HG03095 (cell line): ENCODE data around the gene WDR62.
"Not testable (repeated sequence)": the region's sequence is repeated elsewhere in the genome, so short reads cannot be mapped to it uniquely, and the experiment has no call there.

ENCODE experiments used
- ATAC-seq: cut with Tn5 transposase; IDR thresholded peaks from one replicate; pipeline ENCODE4 v1.9.1; 2021; ENCODE audit warnings: moderate library complexity; ENCODE audit not compliant: unreplicated experiment

The WDR62 gene

DNA sequence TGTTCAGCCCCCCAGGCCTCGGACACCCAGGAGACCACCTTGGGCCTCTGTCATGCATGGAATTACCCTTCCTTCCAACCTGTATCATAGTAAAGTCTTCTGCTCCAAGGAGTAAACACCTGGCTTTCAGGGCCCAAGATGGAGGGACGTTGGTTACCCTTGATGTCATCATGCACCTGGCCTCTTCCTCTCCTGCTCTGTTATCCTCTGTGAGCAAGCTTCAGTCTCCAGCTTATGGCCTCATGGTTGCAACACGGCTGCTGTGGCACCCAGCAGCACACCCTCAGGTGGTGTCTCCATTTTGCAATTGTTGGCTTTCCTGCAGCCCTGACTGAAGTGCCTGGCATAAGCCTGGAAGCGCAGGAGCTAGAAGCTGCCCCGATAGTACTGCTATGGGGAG is 52.3 kb downstream of the WDR62 start:
- no peak for ATAC-seq

DNA sequence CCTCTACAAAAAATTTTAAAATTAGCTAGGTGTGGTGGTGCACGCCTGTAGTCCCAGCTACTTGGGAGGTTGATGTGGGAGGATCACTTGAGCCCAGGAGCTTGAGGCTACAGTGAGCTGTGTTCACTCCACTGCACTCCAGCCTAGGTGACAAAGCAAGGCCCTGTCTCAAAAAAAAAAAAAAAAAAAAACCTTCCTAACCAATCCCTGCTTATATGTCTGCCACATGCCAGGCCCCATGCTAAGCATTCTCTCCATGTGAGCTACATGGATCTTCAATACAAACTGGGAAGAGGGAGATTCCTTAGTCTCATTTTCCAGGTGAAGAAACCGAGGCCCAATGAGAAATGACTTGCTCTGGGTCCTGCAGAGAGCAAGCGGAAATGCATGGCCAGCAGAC is 54.0 kb downstream of the WDR62 start:
- ATAC-seq = no peak

DNA sequence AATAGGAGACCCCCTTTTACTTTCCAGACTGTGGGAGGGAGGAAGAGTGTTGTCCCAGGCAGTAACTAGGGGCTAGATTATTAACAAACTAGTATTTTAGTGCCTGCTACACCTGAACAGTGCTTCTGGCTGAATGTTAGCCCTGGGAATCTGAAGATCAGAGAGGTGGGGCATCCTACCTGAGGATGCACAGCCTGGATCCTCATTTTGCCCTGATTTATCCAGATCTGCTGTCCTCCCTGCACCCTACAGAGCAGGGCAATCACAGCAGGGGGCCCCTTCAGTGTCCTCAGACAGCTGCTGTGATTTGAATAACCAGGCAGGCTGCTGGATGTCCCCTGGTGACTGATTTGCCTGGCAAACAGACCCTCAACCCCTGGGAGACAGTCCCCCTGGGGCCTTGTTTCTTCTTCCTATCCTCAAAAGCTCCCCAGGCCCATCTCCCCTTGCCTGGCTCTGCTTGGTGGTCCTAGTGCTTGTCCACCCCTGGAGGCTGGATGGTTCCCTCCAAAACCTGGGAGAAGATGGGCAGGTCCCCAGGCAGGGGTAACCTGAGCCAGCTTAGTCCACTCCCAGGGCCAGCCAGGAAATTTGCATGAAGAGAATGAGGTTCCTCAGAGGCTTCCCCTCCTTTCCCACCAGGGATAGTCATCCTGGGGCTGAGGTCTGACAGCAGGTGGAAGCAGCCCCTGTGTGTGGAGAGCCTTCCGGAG is 55.9 kb downstream of the WDR62 start, which contains the start of gene OVOL3:
OVOL3 (plus strand) TSS at position 657 of the 713 bp plus-strand sequence. CDS start 60 bp downstream, outside the sequence.
- ATAC-seq = no peak

DNA sequence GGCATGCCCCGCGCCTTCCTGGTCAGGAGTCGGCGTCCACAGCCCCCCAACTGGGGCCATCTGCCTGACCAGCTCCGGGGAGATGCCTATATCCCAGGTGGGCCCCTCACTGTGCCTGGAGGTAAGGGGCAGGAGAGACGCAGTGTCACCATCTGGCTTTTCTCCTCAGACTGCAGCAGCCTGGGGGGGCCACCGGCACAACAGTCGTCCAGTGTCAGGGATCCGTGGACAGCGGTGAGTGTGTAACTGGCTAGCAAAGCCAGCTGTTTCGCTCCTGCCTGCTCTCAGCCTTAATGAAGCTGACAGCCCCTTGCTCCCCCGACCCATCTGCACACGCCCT is 56.5 kb downstream of the WDR62 start:
- no peak for ATAC-seq

DNA sequence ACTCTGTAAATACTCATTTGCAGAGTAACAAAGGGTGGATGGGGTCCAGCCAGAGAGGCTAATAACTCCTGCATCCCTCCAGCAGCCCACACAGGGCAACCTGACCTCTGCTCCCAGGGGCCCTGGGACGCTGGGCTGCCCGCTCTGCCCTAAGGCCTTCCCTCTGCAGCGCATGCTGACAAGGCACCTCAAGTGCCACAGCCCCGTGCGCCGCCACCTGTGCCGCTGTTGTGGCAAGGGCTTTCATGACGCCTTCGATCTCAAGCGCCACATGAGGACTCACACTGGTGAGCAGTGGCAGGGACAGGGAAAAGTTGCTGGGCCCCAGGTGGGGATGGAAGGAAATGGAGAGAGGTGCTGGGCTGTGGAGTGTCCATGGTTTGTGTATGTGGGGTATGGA is 58.0 kb downstream of the WDR62 start:
- ATAC-seq = no peak

DNA sequence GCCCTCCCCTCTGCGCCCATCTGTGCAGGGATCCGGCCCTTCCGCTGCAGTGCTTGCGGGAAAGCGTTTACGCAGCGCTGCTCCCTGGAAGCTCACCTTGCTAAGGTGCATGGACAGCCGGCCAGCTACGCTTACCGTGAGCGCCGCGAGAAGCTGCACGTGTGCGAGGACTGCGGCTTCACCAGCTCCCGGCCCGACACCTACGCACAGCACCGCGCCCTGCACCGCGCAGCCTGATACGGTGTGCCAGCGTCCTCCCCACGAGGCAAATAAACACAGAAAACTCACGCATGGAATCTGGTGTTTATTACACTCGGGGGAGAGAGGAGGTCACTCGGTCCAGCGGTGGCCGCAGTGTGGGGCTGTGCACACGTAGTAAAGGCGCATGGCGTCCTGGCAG is 58.7 kb downstream of the WDR62 start:
- ATAC-seq = no peak

DNA sequence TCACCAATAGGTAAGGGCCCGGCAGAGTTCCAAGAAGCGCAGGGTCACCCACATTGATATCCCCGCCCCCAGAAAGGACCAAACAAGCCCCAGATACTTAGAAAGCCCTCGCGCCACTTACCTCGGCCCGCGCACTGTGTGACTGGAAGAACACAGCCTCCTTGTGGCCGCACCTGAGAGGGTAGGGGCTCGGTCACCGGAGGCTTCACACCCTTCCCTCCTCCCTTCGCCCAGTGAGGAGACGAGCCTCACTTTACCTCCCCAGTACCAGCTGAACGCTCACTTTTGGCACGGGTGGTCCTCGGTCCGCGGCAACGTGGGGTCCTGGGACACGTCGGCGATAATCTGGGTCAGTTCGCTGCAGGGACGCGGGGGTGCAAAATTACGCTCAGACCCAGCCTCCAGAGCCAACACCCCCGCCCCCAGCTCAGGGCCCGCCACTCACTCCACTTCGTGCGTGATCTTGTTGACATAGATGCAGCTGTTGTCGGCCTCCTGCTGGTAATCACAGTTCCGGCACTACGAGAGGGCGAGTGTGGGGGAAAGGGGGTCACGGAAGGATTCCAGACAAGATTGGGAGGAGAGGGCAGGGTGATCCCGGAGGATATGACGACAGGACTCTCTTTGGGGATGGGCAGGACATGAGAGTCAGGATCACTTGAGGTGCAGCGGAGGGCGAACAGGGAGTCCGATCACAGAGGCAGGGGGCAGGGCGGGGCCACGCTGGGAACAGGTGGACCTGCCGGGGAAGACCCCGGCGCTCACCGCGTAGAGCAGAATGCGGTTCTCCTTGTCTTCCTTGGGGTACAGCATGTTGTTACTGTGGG is 59.4 kb downstream of the WDR62 start:
- no peak for ATAC-seq

DNA sequence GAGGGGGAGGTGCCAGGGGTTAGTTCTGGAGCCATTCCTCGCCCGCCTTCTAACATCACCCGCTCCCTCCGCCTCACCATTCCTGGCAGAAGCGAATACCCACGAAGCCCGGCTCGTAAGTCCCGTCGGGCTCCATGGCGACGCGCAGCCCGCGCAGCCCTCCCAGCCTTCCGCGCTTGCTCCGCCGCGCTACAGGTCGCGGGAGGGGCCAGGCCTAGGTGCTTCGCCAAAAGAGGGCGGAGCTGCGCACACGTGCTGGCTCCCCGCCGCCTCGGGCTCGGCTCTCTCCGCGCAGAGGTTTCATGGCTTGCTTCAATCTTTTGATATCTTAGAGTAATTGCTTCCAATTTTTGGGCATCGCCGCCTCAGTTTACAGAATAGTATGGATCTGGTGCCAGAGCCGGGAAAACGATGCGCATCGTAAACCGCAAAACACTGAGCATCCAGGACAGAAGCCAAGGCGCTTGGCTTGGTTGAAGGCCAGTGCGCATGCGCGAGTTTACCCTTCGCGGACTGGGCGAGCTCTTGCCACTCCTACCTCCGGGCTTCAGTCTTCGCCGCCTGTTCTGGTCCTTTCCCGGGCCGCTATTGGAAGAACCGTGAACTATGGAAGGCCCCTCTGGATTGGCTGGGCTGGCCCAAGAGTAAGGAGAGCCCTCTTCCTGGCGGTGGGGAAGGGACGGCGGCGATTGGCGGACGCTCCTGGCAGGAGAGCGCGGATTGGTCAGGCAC is 60.2 kb downstream of the WDR62 start, which contains the start of gene POLR2I:
POLR2I (minus strand) TSS at position 155 of the 732 bp plus-strand sequence; CDS start at position 136, 19 bp downstream.
- ATAC-seq = peak; percentile 68

DNA sequence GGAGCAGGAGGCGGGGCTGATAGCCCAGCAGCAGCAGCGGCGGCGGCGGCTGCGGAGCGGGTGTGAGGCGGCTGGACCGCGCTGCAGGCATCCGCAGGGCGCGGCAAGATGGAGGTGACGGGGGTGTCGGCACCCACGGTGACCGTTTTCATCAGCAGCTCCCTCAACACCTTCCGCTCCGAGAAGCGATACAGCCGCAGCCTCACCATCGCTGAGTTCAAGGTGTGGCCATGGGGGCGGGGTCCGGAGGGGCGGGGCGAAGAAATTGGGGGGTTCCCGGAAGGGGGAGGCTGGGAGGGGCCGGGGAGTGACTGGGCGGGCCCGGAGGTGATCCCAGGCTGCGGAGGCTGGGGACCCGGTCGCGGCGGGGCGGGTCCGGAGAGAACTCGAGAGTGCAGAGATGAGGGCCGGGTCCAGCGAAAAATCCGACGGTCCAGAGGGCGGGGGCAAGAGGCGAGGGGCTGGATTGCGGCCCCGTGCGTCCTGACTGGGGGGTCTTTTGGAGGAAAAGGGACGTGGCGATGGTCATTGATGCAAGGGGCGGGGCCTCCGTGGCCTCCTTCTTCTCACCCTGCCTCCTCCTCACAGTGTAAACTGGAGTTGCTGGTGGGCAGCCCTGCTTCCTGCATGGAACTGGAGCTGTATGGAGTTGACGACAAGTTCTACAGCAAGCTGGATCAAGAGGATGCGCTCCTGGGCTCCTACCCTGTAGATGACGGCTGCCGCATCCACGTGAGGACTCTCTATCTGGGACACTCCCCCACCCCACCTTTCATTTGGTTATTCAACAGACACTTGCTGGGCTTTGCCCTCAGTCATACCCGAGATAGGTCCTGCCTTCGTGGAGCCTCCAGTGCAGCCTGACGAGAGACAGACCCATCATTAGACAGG is 61.0 kb downstream of the WDR62 start, which contains the start of gene TBCB:
TBCB (plus strand) TSS at position 16 of the 891 bp plus-strand sequence; CDS start at position 109, 93 bp downstream.
- ATAC-seq = peak; percentile 25

DNA sequence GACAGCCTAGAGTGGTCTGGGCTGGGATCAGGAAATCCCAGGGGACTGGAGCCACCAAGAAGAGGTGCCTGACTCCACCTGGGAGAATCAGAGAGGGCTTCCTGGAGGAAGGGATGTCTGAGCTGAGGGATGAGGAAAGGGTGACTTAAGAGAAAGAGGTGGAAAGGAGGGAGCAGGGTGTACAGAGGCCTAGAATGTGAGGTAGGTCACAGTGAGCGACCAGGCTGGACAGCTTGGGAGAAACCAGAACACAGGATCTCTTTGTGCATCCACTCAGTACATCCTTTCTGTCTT is 61.6 kb downstream of the WDR62 start:
- no peak for ATAC-seq

DNA sequence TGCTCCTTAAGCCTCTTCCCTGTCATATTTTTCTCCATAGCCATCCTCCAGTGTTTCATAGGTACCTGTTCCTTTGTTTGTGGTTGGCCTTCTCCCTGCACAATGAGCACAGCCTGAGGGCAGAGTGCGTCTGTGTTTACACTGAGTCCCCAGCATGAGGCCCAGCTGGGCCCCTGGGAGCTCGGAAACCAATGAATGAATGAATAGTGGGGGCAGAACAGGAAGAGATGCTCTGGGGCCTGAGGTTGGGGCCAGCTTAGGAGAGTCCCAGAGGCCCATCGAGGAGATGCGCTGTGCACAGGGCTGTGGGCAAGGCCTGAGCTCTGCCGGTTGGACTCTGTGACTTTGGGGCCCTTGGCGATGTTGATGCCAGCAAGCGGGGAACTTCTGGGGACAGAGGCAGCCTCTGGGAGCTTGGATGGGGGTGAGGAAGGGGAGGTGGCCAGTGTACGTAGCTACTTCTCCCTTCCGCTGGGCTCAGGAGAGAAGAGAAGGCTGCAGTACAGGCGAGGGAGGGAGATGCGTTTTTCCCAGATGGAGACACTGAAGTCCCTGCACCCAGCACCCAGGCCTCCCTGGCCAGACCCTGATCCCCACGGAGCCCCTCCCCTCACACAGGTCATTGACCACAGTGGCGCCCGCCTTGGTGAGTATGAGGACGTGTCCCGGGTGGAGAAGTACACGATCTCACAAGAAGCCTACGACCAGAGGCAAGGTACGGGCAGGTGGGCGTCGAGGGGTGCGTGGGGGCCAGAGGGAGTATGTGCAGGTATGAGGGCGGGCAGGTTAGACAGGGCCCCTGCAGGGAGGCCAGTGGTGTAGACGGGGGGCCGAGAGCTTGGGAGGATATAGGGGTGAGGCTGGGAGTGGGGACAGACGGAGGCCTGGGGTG is 65.6 kb downstream of the WDR62 start:
- ATAC-seq = no peak

DNA sequence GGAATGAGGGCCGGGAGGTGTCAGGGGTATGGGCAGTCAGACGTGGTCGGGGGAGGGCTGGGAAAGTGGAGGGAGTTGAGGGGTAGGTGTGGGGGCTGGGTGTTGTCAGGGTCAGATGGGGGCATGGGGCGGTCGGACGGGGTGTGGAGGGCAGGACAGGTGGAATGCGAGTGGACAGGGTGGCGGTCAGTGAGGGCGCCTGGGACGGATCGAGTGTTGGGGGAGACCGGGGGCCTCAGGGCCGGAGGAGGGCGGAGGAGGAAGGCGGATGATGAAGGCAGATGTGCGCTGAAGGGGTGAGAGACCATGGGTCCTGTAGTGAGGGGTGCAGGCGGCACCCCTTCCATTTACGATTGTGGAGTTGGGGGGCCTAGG is 66.3 kb downstream of the WDR62 start:
- no peak for ATAC-seq

DNA sequence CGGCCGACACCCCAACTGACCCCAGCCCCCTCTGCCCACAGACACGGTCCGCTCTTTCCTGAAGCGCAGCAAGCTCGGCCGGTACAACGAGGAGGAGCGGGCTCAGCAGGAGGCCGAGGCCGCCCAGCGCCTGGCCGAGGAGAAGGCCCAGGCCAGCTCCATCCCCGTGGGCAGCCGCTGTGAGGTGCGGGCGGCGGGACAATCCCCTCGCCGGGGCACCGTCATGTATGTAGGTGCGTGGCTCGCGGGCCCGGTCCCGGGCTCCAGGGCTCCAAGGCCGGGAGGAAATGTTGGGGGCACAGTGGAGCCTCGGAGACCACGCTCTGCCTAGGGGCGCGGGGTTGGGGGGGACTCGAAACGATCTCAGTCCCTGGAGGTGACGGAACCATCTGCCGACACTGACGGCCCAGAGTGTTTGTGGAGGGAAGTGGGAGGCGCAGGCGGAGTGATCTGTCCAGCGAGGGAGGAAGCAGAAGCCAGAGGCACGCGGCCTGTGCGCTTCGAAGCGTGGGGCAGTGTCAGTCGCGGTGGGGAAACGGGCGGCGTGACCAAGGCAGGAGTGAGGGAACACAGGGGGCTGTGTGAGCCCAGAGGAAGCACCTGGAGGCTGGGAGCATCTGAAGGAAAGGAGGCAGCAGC is 66.9 kb downstream of the WDR62 start:
- ATAC-seq = no peak

DNA sequence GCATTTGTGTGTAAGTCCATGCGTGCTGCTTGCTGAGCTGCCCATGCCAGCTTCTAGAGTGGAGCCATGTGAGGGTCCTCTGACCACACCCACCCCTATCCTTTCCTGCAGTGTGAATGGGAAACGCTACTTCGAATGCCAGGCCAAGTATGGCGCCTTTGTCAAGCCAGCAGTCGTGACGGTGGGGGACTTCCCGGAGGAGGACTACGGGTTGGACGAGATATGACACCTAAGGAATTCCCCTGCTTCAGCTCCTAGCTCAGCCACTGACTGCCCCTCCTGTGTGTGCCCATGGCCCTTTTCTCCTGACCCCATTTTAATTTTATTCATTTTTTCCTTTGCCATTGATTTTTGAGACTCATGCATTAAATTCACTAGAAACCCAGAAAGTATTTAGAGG is 70.9 kb downstream of the WDR62 start:
- no peak for ATAC-seq

DNA sequence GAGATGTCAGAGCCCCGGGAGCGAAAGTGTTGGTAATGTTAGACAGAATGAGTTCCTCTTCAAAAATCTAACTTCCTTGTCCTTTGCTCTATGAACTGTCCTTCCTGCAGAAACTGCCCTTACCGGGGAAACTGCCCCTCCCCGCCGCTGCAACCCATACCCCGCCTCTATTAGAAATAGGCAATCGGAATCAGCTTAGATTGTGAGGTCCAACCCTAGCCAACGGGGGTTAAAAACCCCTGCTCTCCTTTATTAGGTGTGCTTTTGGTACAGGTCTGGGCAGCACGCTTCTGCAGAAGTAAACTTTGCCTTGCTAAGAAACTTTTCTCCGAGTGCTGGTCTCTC is 73.7 kb downstream of the WDR62 start:
- no peak for ATAC-seq

DNA sequence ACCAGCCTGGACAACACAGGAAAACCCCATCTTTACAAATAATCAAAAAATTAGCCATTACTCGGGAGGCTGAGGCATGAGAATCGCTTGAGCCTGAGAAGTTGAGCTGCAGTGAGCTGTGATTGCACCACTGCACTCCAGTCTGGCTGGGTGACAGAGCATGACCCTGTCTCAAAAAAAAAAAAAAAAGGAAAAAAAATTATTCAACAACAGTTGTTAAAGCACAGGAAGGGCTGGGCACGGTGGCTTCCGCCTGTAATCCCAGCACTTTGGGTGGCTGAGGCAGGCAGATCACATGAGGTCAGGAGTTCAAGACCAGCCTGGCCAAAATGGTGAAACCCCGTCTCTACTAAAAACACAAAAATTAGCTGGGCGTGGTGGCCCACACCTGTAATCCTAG is 76.5 kb downstream of the WDR62 start:
- ATAC-seq = not testable (repeated sequence)

DNA sequence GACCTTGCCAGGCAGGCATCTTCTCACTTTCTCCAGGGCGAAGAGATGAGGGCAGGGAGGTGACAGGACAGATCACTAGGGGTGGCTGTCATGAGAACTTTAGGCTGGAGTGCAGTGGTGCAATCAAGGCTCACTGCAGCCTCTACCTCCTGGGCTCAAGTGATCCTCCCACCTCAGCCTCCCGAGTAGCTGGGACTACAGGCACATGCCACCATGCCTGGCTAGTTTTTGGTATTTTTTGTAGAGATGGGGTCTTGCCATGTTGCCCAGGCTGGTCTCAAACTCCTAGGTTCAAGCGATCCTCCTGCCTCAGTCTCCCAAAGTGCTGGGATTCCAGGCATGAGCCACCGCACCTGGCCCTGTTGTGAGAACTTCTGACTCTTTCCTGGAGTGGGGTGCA is 80.2 kb downstream of the WDR62 start:
- not testable (repeated sequence) for ATAC-seq

DNA sequence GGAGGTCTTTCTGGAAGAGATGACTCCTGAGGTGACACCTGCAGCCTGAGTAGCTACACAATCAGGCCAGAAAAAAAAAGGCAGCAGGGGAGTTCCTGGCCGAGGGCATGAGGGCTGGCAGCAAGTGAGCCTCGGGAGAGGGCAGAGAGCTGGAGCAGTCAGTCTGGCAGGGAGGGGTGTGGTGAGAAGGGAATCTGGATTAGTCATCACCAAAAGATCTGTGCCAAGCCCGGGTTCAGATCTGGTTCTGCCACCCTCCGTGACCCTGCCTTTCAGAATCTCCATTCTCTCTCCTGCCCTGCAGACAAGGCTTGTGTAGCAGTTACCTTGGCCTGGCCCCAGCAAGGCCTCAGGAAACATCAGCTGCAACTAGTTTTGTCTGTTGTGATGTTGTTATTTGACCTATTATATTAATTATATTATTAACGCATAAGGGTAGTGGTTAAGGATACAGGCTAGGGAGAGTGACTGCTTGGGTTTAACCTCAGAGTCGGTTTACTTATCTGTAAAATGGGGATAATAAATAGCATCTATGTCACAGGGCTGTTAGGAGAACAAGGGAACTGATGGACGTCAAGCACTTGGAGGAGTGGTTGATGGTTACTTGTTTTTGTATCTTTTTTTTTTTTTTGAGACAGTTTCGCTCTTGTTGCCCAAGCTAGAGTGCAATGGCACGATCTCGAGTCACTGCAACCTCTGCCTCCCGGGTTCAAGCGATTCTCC is 82.4 kb downstream of the WDR62 start:
- no peak for ATAC-seq

DNA sequence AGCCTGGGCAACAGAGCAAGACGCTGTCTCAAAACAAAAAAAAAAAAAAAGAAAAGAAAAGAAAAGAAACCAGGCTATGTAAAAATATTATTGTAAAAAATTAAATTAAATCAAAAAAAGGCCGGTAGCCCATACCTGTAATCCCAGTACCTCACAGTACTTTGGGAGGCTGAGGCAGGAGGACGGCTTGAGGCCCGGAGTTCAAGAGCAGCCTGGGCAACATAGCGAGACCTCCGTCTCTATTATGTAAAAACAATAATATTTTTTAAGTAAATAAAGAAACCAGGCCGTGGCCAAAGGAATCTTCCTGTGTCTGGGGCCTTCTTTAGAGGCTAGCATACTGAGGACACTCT is 84.4 kb downstream of the WDR62 start:
- no peak for ATAC-seq
